C4-2B (cell line): ENCODE results near the gene GPANK1.

Experiments
- CTCF ChIP-seq: fragments of 450-650 bp; conservative IDR thresholded peaks from 2 replicates; pipeline ENCODE4 v1.5.1; 2017; ENCODE audit warnings: mild to moderate bottlenecking
- ZFX ChIP-seq: fragments of 450-650 bp; IDR thresholded peaks from 2 replicates; pipeline ENCODE4 v1.6.1; 2017

GRCh38 chr6:31711233-31711632 is 46.4 kb upstream of the GPANK1 start:
- TF ChIP-seq ZFX (no peak), CTCF (no peak)
